GM06990 (cell line): ENCODE results near the gene THSD1.

Experiments used
- DNase-seq: peaks from one replicate; pipeline ENCODE4 v3.0.0-alpha.2; 2011; ENCODE audit not compliant: insufficient read length; ENCODE audit errors: extremely low read depth
- H3K27me3 ChIP-seq: replicated peaks from 2 replicates; pipeline ENCODE4 v1.6.0; 2011; ENCODE audit warnings: low read length; ENCODE audit not compliant: control insufficient read depth, insufficient read depth
- H3K36me3 ChIP-seq: 2 replicates; pipeline ENCODE4 v1.5.1; 2011; ENCODE audit warnings: low read length; ENCODE audit not compliant: control insufficient read depth, insufficient read depth
- H3K4me3 ChIP-seq: replicated peaks from 2 replicates; pipeline ENCODE4 v1.5.1; 2011; ENCODE audit warnings: low read depth, mild to moderate bottlenecking, control low read depth, low read length
- TF ChIP-seq, protein P1 (sequence below): IDR thresholded peaks from 2 replicates; pipeline ENCODE4 v1.5.1; 2011; ENCODE audit warnings: low read length, control low read depth, mild to moderate bottlenecking, inconsistent platforms; ENCODE audit not compliant: insufficient read depth, poor library complexity, severe bottlenecking

THSD1 gene

GRCh38 chr13:52361225-52361624, 44.7 kb downstream of the THSD1 start:
- no peak overlapping the region for H3K4me3 ChIP-seq
- H3K36me3 ChIP-seq = no peaks in the 10 kb centered on the region
- TF ChIP-seq, protein P1, sequence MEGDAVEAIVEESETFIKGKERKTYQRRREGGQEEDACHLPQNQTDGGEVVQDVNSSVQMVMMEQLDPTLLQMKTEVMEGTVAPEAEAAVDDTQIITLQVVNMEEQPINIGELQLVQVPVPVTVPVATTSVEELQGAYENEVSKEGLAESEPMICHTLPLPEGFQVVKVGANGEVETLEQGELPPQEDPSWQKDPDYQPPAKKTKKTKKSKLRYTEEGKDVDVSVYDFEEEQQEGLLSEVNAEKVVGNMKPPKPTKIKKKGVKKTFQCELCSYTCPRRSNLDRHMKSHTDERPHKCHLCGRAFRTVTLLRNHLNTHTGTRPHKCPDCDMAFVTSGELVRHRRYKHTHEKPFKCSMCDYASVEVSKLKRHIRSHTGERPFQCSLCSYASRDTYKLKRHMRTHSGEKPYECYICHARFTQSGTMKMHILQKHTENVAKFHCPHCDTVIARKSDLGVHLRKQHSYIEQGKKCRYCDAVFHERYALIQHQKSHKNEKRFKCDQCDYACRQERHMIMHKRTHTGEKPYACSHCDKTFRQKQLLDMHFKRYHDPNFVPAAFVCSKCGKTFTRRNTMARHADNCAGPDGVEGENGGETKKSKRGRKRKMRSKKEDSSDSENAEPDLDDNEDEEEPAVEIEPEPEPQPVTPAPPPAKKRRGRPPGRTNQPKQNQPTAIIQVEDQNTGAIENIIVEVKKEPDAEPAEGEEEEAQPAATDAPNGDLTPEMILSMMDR = no peak
- no peaks in the 10 kb centered on the region for H3K27me3 ChIP-seq
- no peak for DNase-seq

- H3K36me3 ChIP-seq = no peaks in the 10 kb centered on the region
- TF ChIP-seq, protein P1 = no peak
- no peak overlapping the region for H3K4me3 ChIP-seq
- H3K27me3 ChIP-seq = no peaks in the 10 kb centered on the region
- no peak for DNase-seq
These were observed 46.4 kb downstream of the THSD1 start for GRCh38 chr13:52359534-52359933.

DNA sequence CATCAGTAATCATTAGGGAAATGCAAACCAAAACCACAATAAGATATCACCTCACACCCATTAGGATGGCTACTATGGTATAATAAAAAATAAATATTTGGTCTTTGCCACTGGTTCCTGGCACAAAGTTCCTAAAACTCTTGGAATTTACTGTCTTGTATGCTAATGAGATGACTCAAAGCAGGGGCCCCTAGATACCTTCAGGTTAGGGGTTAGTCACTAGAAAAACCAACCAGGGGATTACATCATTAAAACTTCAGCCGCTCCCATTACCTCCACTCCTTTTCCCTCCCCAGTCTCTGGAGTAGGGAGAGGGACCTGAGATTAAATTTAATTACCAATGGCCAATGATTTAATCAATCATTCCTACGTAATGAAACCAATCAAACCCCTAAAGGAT, 49.6 kb downstream of the THSD1 start:
- no peaks in the 10 kb centered on the region for H3K36me3 ChIP-seq
- no peaks in the 10 kb centered on the region for H3K27me3 ChIP-seq
- TF ChIP-seq, protein P1 = no peak
- H3K4me3 ChIP-seq = no peak overlapping the region
- no peak for DNase-seq

DNA sequence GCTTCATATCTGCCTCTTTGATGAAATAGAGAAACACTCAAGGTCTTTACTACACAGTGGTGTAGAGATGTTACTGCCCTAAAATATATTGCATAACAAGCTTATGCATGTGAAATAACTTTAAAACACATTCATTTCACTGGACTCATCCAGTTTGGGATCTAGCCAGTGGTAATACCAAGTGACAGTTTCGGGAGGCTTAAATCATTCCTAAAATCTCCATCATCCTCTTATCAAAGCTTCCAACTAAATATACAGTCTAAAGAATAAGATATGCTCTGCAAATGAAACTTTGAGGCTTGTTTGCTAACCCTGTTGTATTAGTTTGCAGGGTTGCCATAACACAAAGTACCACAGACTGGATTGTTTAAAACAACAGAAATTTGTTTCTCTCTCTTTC, 52.8 kb downstream of the THSD1 start:
- no peaks in the 10 kb centered on the region for H3K27me3 ChIP-seq
- TF ChIP-seq, protein P1 = no peak
- no peak for DNase-seq
- H3K4me3 ChIP-seq = no peak overlapping the region
- H3K36me3 ChIP-seq = no peaks in the 10 kb centered on the region

DNA sequence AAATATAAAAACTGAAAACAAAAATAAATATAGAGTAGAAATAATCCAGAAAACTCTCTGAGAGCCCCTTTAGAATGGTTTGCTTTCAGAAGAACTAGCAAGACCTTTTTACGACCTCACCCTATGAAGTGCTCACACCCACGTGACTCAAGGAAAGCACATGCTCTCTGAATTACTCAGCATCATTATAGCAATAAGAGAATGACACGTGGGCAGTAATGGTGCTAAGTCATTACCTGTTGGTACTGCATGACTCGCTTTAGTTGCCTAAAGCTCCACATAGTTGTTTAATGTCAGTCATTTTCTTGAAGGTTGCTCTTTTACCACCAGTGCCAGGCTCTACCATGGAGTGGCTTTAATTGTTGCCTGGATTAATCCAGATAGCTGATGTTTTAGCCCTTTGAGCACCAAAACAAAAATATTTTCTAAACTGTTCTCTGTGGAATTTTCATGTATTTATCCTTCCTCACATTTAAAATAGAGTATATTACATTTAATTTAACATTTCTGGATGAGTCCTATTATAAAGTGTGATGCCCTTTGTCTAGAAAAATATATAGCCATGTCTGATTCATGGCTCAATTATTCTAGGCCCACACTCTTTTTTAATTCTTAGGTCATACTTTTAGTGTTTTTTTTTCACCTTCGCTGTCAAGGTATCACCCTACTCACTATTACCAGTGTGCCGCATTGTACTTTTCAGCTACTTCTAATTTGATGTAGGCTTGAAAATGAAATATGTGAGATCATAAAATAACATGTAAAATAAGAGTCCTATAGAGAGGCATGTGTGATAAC, 56.8 kb downstream of the THSD1 start:
- TF ChIP-seq, protein P1 = no peak
- H3K4me3 ChIP-seq = no peak overlapping the region
- no peaks in the 10 kb centered on the region for H3K27me3 ChIP-seq
- DNase-seq = no peak
- H3K36me3 ChIP-seq = no peaks in the 10 kb centered on the region
